HCT116 (cell line): ENCODE measurements around the gene CNFN. TPM values are rescaled to one million over a fixed set of nuclear protein-coding genes. Genes with fewer than 3 reads are reported as not detected.

Experiments
- ATAC-seq: fragments of 200-7000 bp; cut with Tn5 transposase; 2 replicates; pipeline ENCODE4 v1.9.1; 2020; ENCODE audit warnings: mild to moderate bottlenecking, moderate library complexity
- BruUV-seq: library from RNA; stranded (reverse); fragments of 400-500 nt; replicated peaks from 2 replicates; lab custom pipeline; 2021; lab: Mats Ljungman, UMichigan
- CTCF ChIA-PET: fragments of 300-600 bp; sonication (Branson Sonifier 250); formaldehyde crosslinking; loops from one replicate; lab custom pipeline; 2021; ENCODE audit warnings: antibody characterized with exemption; lab: Charles Lee
- POLR2A ChIA-PET: fragments of 300-600, 350-600 bp; sonication (Branson Sonifier 250); formaldehyde crosslinking; loops from one replicate; lab custom pipeline; 2021; ENCODE audit warnings: antibody characterized with exemption; lab: Charles Lee
- RAD21 ChIA-PET, 2 experiments: fragments of 300-600 bp; sonication (Branson Sonifier 250); formaldehyde crosslinking; loops; one replicate each; lab custom pipeline; 2023; ENCODE audit warnings: low total read pairs in 2 of 2; ENCODE audit not compliant: uncharacterized antibody in 2 of 2, unreplicated experiment in 2 of 2, low non-redundant PET in 1 of 2; lab: Charles Lee
- DNase-seq: peaks from one replicate; pipeline ENCODE4 v3.0.0-alpha.2; 2010; ENCODE audit warnings: low read depth, low spot score
- H2AFZ ChIP-seq: fragments of 200-600 bp; shearing (Covaris generic), sonication (generic); 2 replicates; pipeline ENCODE4 v1.6.1; 2017; ENCODE audit warnings: low read depth, mixed run types, mixed read lengths, antibody characterized with exemption, low read length; ENCODE audit not compliant: poor library complexity, severe bottlenecking
- H3K27ac ChIP-seq: 2 replicates; pipeline ENCODE4 v1.5.1; 2012; ENCODE audit warnings: low read depth, low read length
- H3K27me3 ChIP-seq: fragments of 200-600 bp; sonication (generic); 2 replicates; pipeline ENCODE4 v1.6.1; 2016; ENCODE audit warnings: mixed run types, low read length, mixed read lengths; ENCODE audit not compliant: insufficient read depth
- H3K36me3 ChIP-seq, 2 experiments: fragments of 200-500 bp in 1 of 2; fragments of 200-600 bp in 1 of 2; sonication (Bioruptor generic) in 1 of 2; sonication (generic) in 1 of 2; 2 replicates each; pipeline versions ENCODE4 v1.5.1 to v1.6.1; 2014 to 2016; ENCODE audit warnings: low read length in 2 of 2, inconsistent platforms in 1 of 2, mixed read lengths in 1 of 2, mixed run types in 1 of 2; ENCODE audit not compliant: insufficient read depth in 2 of 2, control insufficient read depth in 1 of 2
- H3K4me1 ChIP-seq, 2 experiments: fragments of 200-600 bp in 1 of 2; sonication (generic) in 1 of 2; 2 replicates each; pipeline versions ENCODE4 v1.5.1 to v1.6.1; 2012 to 2017; ENCODE audit warnings: low read length in 2 of 2, inconsistent platforms in 1 of 2, mild to moderate bottlenecking in 1 of 2, mixed read lengths in 1 of 2, mixed run types in 1 of 2, moderate library complexity in 1 of 2; ENCODE audit not compliant: insufficient read depth in 2 of 2, control insufficient read depth in 1 of 2
- H3K4me2 ChIP-seq: fragments of 200-600 bp; sonication (generic); 2 replicates; pipeline ENCODE4 v1.6.1; 2017; ENCODE audit warnings: mixed run types, low read length, mixed read lengths
- H3K4me3 ChIP-seq, 2 experiments: fragments of 200-600 bp in 1 of 2; sonication (generic) in 1 of 2; replicated peaks in 1 of 2; 2 replicates each; pipeline ENCODE4 v1.5.1; 2011 to 2016; ENCODE audit warnings: low read length in 2 of 2, control low read depth in 1 of 2, low read depth in 1 of 2, mild to moderate bottlenecking in 1 of 2, mixed read lengths in 1 of 2, mixed run types in 1 of 2
- H3K79me2 ChIP-seq: fragments of 200-600 bp; sonication (generic); 2 replicates; pipeline ENCODE4 v1.6.1; 2017; ENCODE audit warnings: mild to moderate bottlenecking, mixed run types, low read length, moderate library complexity, mixed read lengths; ENCODE audit not compliant: insufficient read depth
- H3K9ac ChIP-seq: fragments of 200-600 bp; sonication (generic); 2 replicates; pipeline ENCODE4 v1.6.1; 2016; ENCODE audit warnings: low read length, mixed read lengths
- H3K9me2 ChIP-seq: fragments of 200-600 bp; sonication (generic), shearing (Covaris generic); 2 replicates; pipeline ENCODE4 v1.6.1; 2017; ENCODE audit warnings: mixed run types, mild to moderate bottlenecking, moderate library complexity; ENCODE audit not compliant: insufficient read depth
- H3K9me3 ChIP-seq, 2 experiments: fragments of 200-500 bp in 1 of 2; fragments of 200-600 bp in 1 of 2; sonication (Bioruptor generic) in 1 of 2; sonication (generic) in 1 of 2; 2 replicates each; pipeline ENCODE4 v1.6.1; 2014 to 2017; ENCODE audit warnings: low read length in 2 of 2, mixed read lengths in 2 of 2, inconsistent platforms in 1 of 2, low read depth in 1 of 2, mild to moderate bottlenecking in 1 of 2, mixed run types in 1 of 2, moderate library complexity in 1 of 2; ENCODE audit not compliant: control insufficient read depth in 1 of 2, insufficient read depth in 1 of 2
- H4K20me1 ChIP-seq: fragments of 200-600 bp; sonication (generic), shearing (Covaris generic); 2 replicates; pipeline ENCODE4 v1.6.1; 2017; ENCODE audit warnings: mixed run types, mild to moderate bottlenecking, moderate library complexity; ENCODE audit not compliant: insufficient read depth
- CBX3 ChIP-seq: IDR thresholded peaks from 2 replicates; pipeline ENCODE4 v1.6.1; 2012; ENCODE audit warnings: low read depth
- CEBPB ChIP-seq: IDR thresholded peaks from 2 replicates; pipeline ENCODE4 v1.6.1; 2012; ENCODE audit warnings: low read depth
- EGR1 ChIP-seq: IDR thresholded peaks from 2 replicates; pipeline ENCODE4 v1.6.1; 2012; ENCODE audit warnings: low read depth
- FOSL1 ChIP-seq: IDR thresholded peaks from 2 replicates; pipeline ENCODE4 v1.6.1; 2012; ENCODE audit warnings: low read depth
- JUND ChIP-seq: IDR thresholded peaks from 2 replicates; pipeline ENCODE4 v1.6.1; 2012
- POLR2A ChIP-seq: IDR thresholded peaks from 2 replicates; pipeline ENCODE4 v1.7.0; 2011; ENCODE audit warnings: borderline replicate concordance; ENCODE audit not compliant: insufficient read depth, insufficient read length; ENCODE audit errors: extremely low read depth
- RAD21 ChIP-seq: IDR thresholded peaks from 2 replicates; pipeline ENCODE4 v1.6.1; 2012; ENCODE audit warnings: low read depth, mild to moderate bottlenecking
- SIN3A ChIP-seq: IDR thresholded peaks from 2 replicates; pipeline ENCODE4 v1.6.1; 2012; ENCODE audit warnings: low read depth
- SP1 ChIP-seq: IDR thresholded peaks from 2 replicates; pipeline ENCODE4 v1.6.1; 2012; ENCODE audit warnings: low read depth
- TCF7L2 ChIP-seq: IDR thresholded peaks from 2 replicates; pipeline ENCODE4 v1.7.0; 2011; ENCODE audit warnings: borderline replicate concordance, inconsistent platforms; ENCODE audit not compliant: insufficient read depth, insufficient read length; ENCODE audit errors: extremely low read depth
- YY1 ChIP-seq: IDR thresholded peaks from 2 replicates; pipeline ENCODE4 v1.6.1; 2011; ENCODE audit warnings: low read length, low read depth, moderate library complexity, mild to moderate bottlenecking; ENCODE audit not compliant: insufficient replicate concordance; ENCODE audit errors: extremely low read depth
- ZFX ChIP-seq: fragments of 450-650 bp; IDR thresholded peaks from 2 replicates; pipeline ENCODE4 v1.6.1; 2017
- intact Hi-C: fragments of 100-400 bp; cut with micrococcal nuclease; formaldehyde crosslinking; loops from 2 replicates; pipeline ENCODE4 v1.10.0; 2022
- total RNA-seq: library from RNA; stranded (reverse); gene quantifications from one replicate; pipeline ENCODE4 v1.2.1, GENCODE V29; 2021; ENCODE audit not compliant: unreplicated experiment
- TF ChIP-seq, protein P1 (sequence below): IDR thresholded peaks from 2 replicates; pipeline ENCODE4 v1.6.1; 2012
- TF ChIP-seq, protein P2 (sequence below), 3 experiments: fragments of 200-600 bp in 1 of 3; sonication (generic) in 1 of 3; IDR thresholded peaks in 2 of 3; conservative IDR thresholded peaks in 1 of 3; 2 replicates each; pipeline ENCODE4 v1.5.1; 2012 to 2017; ENCODE audit warnings: low read depth in 2 of 3, low read length in 2 of 3, antibody characterized with exemption in 1 of 3, borderline replicate concordance in 1 of 3, control low read depth in 1 of 3, mild to moderate bottlenecking in 1 of 3, mixed read lengths in 1 of 3, mixed run types in 1 of 3, moderate library complexity in 1 of 3; ENCODE audit not compliant: insufficient read depth in 1 of 3
- TF ChIP-seq, protein P3 (sequence below): IDR thresholded peaks from 2 replicates; pipeline ENCODE4 v1.6.1; 2011; ENCODE audit warnings: mild to moderate bottlenecking, low read length, moderate library complexity; ENCODE audit not compliant: insufficient replicate concordance; ENCODE audit errors: extremely low read depth

The CNFN gene
- total RNA-seq, 1 experiment from 2014 or later: 13.9 TPM

- Histone ChIP-seq H3K9me3 (no peaks in the 10 kb centered on the region), H3K27me3 (no peaks in the 10 kb centered on the region), H3K4me3 (no peak overlapping the region), H2AFZ (no peak overlapping the region), H4K20me1 (no peaks in the 10 kb centered on the region), H3K4me1 (no peaks in the 10 kb centered on the region), H3K36me3 (no peaks in the 10 kb centered on the region), H3K27ac (no peak overlapping the region), H3K79me2 (no peaks in the 10 kb centered on the region), H3K9me2 (no peaks in the 10 kb centered on the region)
- BruUV-seq: no TSS peak
- intact Hi-C loops: no loop called here
- TF ChIP-seq TCF7L2 (no peak), EGR1 (no peak), RAD21 (no peak), SIN3A (no peak), POLR2A (no peak), FOSL1 (no peak), YY1 (no peak), CEBPB (no peak), ZFX (no peak), JUND (no peak), CBX3 (no peak), SP1 (no peak)
- TF ChIP-seq, protein P1, sequence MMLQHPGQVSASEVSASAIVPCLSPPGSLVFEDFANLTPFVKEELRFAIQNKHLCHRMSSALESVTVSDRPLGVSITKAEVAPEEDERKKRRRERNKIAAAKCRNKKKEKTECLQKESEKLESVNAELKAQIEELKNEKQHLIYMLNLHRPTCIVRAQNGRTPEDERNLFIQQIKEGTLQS: no peak
- TF ChIP-seq, protein P2, sequence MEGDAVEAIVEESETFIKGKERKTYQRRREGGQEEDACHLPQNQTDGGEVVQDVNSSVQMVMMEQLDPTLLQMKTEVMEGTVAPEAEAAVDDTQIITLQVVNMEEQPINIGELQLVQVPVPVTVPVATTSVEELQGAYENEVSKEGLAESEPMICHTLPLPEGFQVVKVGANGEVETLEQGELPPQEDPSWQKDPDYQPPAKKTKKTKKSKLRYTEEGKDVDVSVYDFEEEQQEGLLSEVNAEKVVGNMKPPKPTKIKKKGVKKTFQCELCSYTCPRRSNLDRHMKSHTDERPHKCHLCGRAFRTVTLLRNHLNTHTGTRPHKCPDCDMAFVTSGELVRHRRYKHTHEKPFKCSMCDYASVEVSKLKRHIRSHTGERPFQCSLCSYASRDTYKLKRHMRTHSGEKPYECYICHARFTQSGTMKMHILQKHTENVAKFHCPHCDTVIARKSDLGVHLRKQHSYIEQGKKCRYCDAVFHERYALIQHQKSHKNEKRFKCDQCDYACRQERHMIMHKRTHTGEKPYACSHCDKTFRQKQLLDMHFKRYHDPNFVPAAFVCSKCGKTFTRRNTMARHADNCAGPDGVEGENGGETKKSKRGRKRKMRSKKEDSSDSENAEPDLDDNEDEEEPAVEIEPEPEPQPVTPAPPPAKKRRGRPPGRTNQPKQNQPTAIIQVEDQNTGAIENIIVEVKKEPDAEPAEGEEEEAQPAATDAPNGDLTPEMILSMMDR (IDR thresholded peaks at IDR 0.05 in 2 of 3, conservative IDR thresholded peaks at IDR 0.05 in 1 of 3; ENCODE audit: borderline replicate concordance in 1 of 3, insufficient read depth in 1 of 3, low read depth in 2 of 3, low read length in 2 of 3): no peak
- TF ChIP-seq, protein P3, sequence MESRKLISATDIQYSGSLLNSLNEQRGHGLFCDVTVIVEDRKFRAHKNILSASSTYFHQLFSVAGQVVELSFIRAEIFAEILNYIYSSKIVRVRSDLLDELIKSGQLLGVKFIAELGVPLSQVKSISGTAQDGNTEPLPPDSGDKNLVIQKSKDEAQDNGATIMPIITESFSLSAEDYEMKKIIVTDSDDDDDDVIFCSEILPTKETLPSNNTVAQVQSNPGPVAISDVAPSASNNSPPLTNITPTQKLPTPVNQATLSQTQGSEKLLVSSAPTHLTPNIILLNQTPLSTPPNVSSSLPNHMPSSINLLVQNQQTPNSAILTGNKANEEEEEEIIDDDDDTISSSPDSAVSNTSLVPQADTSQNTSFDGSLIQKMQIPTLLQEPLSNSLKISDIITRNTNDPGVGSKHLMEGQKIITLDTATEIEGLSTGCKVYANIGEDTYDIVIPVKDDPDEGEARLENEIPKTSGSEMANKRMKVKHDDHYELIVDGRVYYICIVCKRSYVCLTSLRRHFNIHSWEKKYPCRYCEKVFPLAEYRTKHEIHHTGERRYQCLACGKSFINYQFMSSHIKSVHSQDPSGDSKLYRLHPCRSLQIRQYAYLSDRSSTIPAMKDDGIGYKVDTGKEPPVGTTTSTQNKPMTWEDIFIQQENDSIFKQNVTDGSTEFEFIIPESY: no peak
- TF ChIP-seq, all 23 proteins: peak for 0
- CTCF ChIA-PET: no interaction called here
- no peak overlapping the region for H3K4me2 ChIP-seq
- DNase-seq (no peak), ATAC-seq (0 out of 2 replicates have a peak, but pooled peaks have one; percentile 18)
- RAD21 ChIA-PET: interaction anchor here in 1 of 2 experiments (0.6 kb wide), 1 partner anchor 68 kb away, joined by 3 read pairs; no protein-coding TSS in a partner anchor
- H3K9ac ChIP-seq: no peak overlapping the region
- POLR2A ChIA-PET: interaction anchor here (1.7 kb wide), 1 partner anchor 18 kb away, joined by 5 read pairs; no protein-coding TSS in a partner anchor
Observed at GRCh38 chr19:42378225-42379215, 11.6 kb downstream of the CNFN start.
